ENCODE data around the gene UTP18.

Gene UTP18

GRCh38 chr17:51335883-51336822 is 75.8 kb downstream of the UTP18 start:
- no peak for DNase-seq

GRCh38 chr17:51341457-51341856 is 81.1 kb downstream of the UTP18 start:
- DNase-seq: no peak

GRCh38 chr17:51342257-51342656 is 81.9 kb downstream of the UTP18 start:
- DNase-seq: no peak

GRCh38 chr17:51344532-51344931 is 84.2 kb downstream of the UTP18 start:
- no peak for DNase-seq

- peak; percentile 60 for DNase-seq
Observed at GRCh38 chr17:51346218-51346982, 86.1 kb downstream of the UTP18 start.
